ENCODE data around the gene CTDSPL2.
"Not testable (repeated sequence)": the region's sequence is repeated elsewhere in the genome, so short reads cannot be mapped to it uniquely, and the experiment has no call there.

CTDSPL2 gene

GRCh38 chr15:44435893-44436667, 8.7 kb downstream of the CTDSPL2 start:
- TF ChIP-seq POLR2AphosphoS5 (IDR thresholded peaks at IDR 0.05; ENCODE audit: low read depth, low read length) (no peak), POLR2A (IDR thresholded peaks at IDR 0.05; ENCODE audit: low read depth, low read length) (no peak), PAX5 (IDR thresholded peaks at IDR 0.05; ENCODE audit: insufficient read depth, low read length, severe bottlenecking) (no peak), TAF1 (IDR thresholded peaks at IDR 0.05; ENCODE audit: low read depth, low read length) (no peak), SPI1 (IDR thresholded peaks at IDR 0.05; ENCODE audit: low read depth, low read length) (no peak)
- DNase-seq (ENCODE audit: insufficient read length, low spot score) (no peak), FAIRE-seq (no peak)

- DNase-seq (ENCODE audit: insufficient read length, low spot score) (no peak), FAIRE-seq (no peak)
- TF ChIP-seq POLR2A (IDR thresholded peaks at IDR 0.05; ENCODE audit: low read depth, low read length) (no peak), POU2F2 (IDR thresholded peaks at IDR 0.05; ENCODE audit: low read depth, low read length) (no peak), SPI1 (IDR thresholded peaks at IDR 0.05; ENCODE audit: low read depth, low read length) (no peak), TAF1 (IDR thresholded peaks at IDR 0.05; ENCODE audit: low read depth, low read length) (no peak), PAX5 (IDR thresholded peaks at IDR 0.05; ENCODE audit: insufficient read depth, low read length, severe bottlenecking) (no peak), POLR2AphosphoS5 (IDR thresholded peaks at IDR 0.05; ENCODE audit: low read depth, low read length) (no peak)
These were observed 11.0 kb downstream of the CTDSPL2 start for GRCh38 chr15:44438402-44438801.

- DNase-seq (ENCODE audit: insufficient read length, low spot score) (no peak), FAIRE-seq (no peak)
- TF ChIP-seq TAF1 (IDR thresholded peaks at IDR 0.05; ENCODE audit: low read depth, low read length) (no peak), POLR2A (IDR thresholded peaks at IDR 0.05; ENCODE audit: low read depth, low read length) (no peak), SPI1 (IDR thresholded peaks at IDR 0.05; ENCODE audit: low read depth, low read length) (no peak), PAX5 (IDR thresholded peaks at IDR 0.05; ENCODE audit: insufficient read depth, low read length, severe bottlenecking) (no peak), POLR2AphosphoS5 (IDR thresholded peaks at IDR 0.05; ENCODE audit: low read depth, low read length) (no peak), POU2F2 (IDR thresholded peaks at IDR 0.05; ENCODE audit: low read depth, low read length) (no peak)
These were observed 13.7 kb downstream of the CTDSPL2 start for GRCh38 chr15:44441095-44441501.

- no peak for TF ChIP-seq SPI1 (IDR thresholded peaks at IDR 0.05; ENCODE audit: low read depth, low read length)
- FAIRE-seq (no peak), DNase-seq (ENCODE audit: insufficient read length, low spot score) (no peak)
These were observed 16.1 kb downstream of the CTDSPL2 start for GRCh38 chr15:44443515-44443914.

- TF ChIP-seq POLR2A (IDR thresholded peaks at IDR 0.05; ENCODE audit: low read depth, low read length) (no peak), POLR2AphosphoS5 (IDR thresholded peaks at IDR 0.05; ENCODE audit: low read depth, low read length) (no peak), SPI1 (IDR thresholded peaks at IDR 0.05; ENCODE audit: low read depth, low read length) (no peak), POU2F2 (IDR thresholded peaks at IDR 0.05; ENCODE audit: low read depth, low read length) (no peak), TAF1 (IDR thresholded peaks at IDR 0.05; ENCODE audit: low read depth, low read length) (no peak), PAX5 (IDR thresholded peaks at IDR 0.05; ENCODE audit: insufficient read depth, low read length, severe bottlenecking) (no peak)
- no peak for FAIRE-seq
- DNase-seq (ENCODE audit: insufficient read length, low spot score) = no peak
These were observed 20.4 kb downstream of the CTDSPL2 start for GRCh38 chr15:44447772-44448376.

- FAIRE-seq (no peak), DNase-seq (ENCODE audit: insufficient read length, low spot score) (no peak)
- TF ChIP-seq SPI1 (IDR thresholded peaks at IDR 0.05; ENCODE audit: low read depth, low read length) = no peak
- TF ChIP-seq TAF1 (IDR thresholded peaks at IDR 0.05; ENCODE audit: low read depth, low read length) = no peak
- no peak for TF ChIP-seq PAX5 (IDR thresholded peaks at IDR 0.05; ENCODE audit: insufficient read depth, low read length, severe bottlenecking)
- no peak for TF ChIP-seq POLR2A (IDR thresholded peaks at IDR 0.05; ENCODE audit: low read depth, low read length)
- TF ChIP-seq POLR2AphosphoS5 (IDR thresholded peaks at IDR 0.05; ENCODE audit: low read depth, low read length) = no peak
- TF ChIP-seq POU2F2 (IDR thresholded peaks at IDR 0.05; ENCODE audit: low read depth, low read length) = no peak
These were observed 22.7 kb downstream of the CTDSPL2 start for GRCh38 chr15:44450172-44450571.

- DNase-seq (ENCODE audit: insufficient read length, low spot score); FAIRE-seq: not testable (repeated sequence)
These were observed 26.3 kb downstream of the CTDSPL2 start for GRCh38 chr15:44453578-44454283.

- FAIRE-seq (no peak), DNase-seq (ENCODE audit: insufficient read length, low spot score) (no peak)
- no peak for TF ChIP-seq POU2F2 (IDR thresholded peaks at IDR 0.05; ENCODE audit: low read depth, low read length)
- TF ChIP-seq TAF1 (IDR thresholded peaks at IDR 0.05; ENCODE audit: low read depth, low read length) = no peak
- TF ChIP-seq POLR2A (IDR thresholded peaks at IDR 0.05; ENCODE audit: low read depth, low read length) = no peak
- TF ChIP-seq PAX5 (IDR thresholded peaks at IDR 0.05; ENCODE audit: insufficient read depth, low read length, severe bottlenecking) = no peak
These were observed 31.0 kb downstream of the CTDSPL2 start for GRCh38 chr15:44458429-44458828.

- TF ChIP-seq PAX5 (IDR thresholded peaks at IDR 0.05; ENCODE audit: insufficient read depth, low read length, severe bottlenecking) (no peak), SPI1 (IDR thresholded peaks at IDR 0.05; ENCODE audit: low read depth, low read length) (no peak), POLR2AphosphoS5 (IDR thresholded peaks at IDR 0.05; ENCODE audit: low read depth, low read length) (no peak), POLR2A (IDR thresholded peaks at IDR 0.05; ENCODE audit: low read depth, low read length) (no peak), POU2F2 (IDR thresholded peaks at IDR 0.05; ENCODE audit: low read depth, low read length) (no peak), TAF1 (IDR thresholded peaks at IDR 0.05; ENCODE audit: low read depth, low read length) (no peak)
- no peak for DNase-seq (ENCODE audit: insufficient read length, low spot score)
- no peak for FAIRE-seq
These were observed 41.4 kb downstream of the CTDSPL2 start for GRCh38 chr15:44468709-44469385.

Measured in GM12891 (cell line).